OCI-LY3 (cell line): Measurements from ENCODE around the gene FAM217B.

Experiments
- EZH2phosphoT487 ChIP-seq: fragments of 200-600 bp; shearing (Covaris generic); IDR thresholded peaks from 2 replicates; pipeline ENCODE4 v1.6.1; 2018; ENCODE audit warnings: antibody characterized with exemption, mixed run types, low read depth
- TF ChIP-seq, protein P1 (sequence below): fragments of 200-600, 300-600 bp; sonication (generic); IDR thresholded peaks from 2 replicates; pipeline ENCODE4 v1.5.1; 2014; ENCODE audit warnings: antibody characterized with exemption, low read length, low read depth

- TF ChIP-seq, protein P1, sequence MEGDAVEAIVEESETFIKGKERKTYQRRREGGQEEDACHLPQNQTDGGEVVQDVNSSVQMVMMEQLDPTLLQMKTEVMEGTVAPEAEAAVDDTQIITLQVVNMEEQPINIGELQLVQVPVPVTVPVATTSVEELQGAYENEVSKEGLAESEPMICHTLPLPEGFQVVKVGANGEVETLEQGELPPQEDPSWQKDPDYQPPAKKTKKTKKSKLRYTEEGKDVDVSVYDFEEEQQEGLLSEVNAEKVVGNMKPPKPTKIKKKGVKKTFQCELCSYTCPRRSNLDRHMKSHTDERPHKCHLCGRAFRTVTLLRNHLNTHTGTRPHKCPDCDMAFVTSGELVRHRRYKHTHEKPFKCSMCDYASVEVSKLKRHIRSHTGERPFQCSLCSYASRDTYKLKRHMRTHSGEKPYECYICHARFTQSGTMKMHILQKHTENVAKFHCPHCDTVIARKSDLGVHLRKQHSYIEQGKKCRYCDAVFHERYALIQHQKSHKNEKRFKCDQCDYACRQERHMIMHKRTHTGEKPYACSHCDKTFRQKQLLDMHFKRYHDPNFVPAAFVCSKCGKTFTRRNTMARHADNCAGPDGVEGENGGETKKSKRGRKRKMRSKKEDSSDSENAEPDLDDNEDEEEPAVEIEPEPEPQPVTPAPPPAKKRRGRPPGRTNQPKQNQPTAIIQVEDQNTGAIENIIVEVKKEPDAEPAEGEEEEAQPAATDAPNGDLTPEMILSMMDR = no peak
- TF ChIP-seq EZH2phosphoT487 = no peak
Measured at GRCh38 chr20:59908855-59909254, 31.3 kb upstream of the FAM217B start.
